Measurements from ENCODE around the gene MYO3B.

Gene MYO3B

GRCh38 chr2:170215021-170215420, 37.1 kb downstream of the MYO3B start:
- Histone ChIP-seq H3K36me3 (ENCODE audit: control insufficient read depth, insufficient read depth, low read length) (no peaks in the 10 kb centered on the region), H3K27me3 (ENCODE audit: control insufficient read depth, insufficient read depth, low read length) (no peaks in the 10 kb centered on the region), H3K9ac (ENCODE audit: low read depth, low read length) (no peak overlapping the region), H3K4me3 (ENCODE audit: low read depth, low read length) (peak overlapping the region; percentile 15), H3K9me3 (ENCODE audit: control insufficient read depth, insufficient read depth, low read length) (no peaks in the 10 kb centered on the region), H3K4me1 (ENCODE audit: control insufficient read depth, insufficient read depth, low read length) (peaks cover 30% of the 10 kb centered on the region)

DNA sequence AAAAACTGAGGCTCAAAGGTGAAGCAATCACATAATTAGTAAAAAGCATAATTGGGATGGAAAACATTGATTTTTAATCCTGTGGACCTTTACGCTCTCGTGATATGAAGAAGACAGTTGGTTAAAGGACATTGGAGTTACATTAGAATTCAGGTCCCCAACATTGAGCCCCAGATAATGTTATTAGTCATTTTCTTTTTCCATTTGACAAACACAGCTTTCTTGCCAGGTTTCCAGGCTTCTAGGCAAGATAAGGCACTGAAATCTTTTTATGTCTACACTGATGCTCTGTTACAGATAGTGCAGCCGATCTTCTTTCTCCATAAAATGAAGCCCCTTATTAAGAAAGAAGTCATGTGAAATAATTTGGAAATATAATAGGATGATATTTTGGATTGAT, 38.5 kb downstream of the MYO3B start:
- Histone ChIP-seq H3K36me3 (ENCODE audit: control insufficient read depth, insufficient read depth, low read length) (no peaks in the 10 kb centered on the region), H3K4me3 (ENCODE audit: low read depth, low read length) (no peak overlapping the region), H3K9me3 (ENCODE audit: control insufficient read depth, insufficient read depth, low read length) (no peaks in the 10 kb centered on the region), H3K9ac (ENCODE audit: low read depth, low read length) (no peak overlapping the region), H3K4me1 (ENCODE audit: control insufficient read depth, insufficient read depth, low read length) (peaks cover 30% of the 10 kb centered on the region), H3K27me3 (ENCODE audit: control insufficient read depth, insufficient read depth, low read length) (no peaks in the 10 kb centered on the region)

DNA sequence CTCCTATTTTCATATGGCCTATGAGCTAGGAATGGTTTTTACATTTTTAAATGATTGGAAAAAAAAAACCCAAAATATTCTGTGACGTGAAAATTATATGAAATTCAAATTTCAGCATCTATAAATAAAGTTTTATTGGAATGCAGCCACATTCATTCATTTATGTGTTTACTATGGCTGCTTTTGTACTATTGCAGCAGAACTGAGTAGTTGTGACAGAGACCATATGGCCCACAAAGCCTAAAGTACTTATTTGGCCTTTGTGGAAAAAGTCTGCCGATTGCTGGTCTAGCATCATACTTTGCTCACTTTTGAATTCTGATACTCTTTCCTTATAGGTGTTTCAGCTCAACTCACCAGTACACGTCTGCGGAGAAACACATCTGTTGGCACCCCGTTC, 39.0 kb downstream of the MYO3B start:
- Histone ChIP-seq H3K9me3 (ENCODE audit: control insufficient read depth, insufficient read depth, low read length) (no peaks in the 10 kb centered on the region), H3K4me3 (ENCODE audit: low read depth, low read length) (no peak overlapping the region), H3K27me3 (ENCODE audit: control insufficient read depth, insufficient read depth, low read length) (no peaks in the 10 kb centered on the region), H3K4me1 (ENCODE audit: control insufficient read depth, insufficient read depth, low read length) (peaks cover 30% of the 10 kb centered on the region), H3K36me3 (ENCODE audit: control insufficient read depth, insufficient read depth, low read length) (no peaks in the 10 kb centered on the region), H3K9ac (ENCODE audit: low read depth, low read length) (no peak overlapping the region)

GRCh38 chr2:170217778-170218251, 39.9 kb downstream of the MYO3B start:
- Histone ChIP-seq H3K36me3 (ENCODE audit: control insufficient read depth, insufficient read depth, low read length) (no peaks in the 10 kb centered on the region), H3K9ac (ENCODE audit: low read depth, low read length) (no peak overlapping the region), H3K27me3 (ENCODE audit: control insufficient read depth, insufficient read depth, low read length) (no peaks in the 10 kb centered on the region), H3K4me1 (ENCODE audit: control insufficient read depth, insufficient read depth, low read length) (peaks cover 29% of the 10 kb centered on the region), H3K4me3 (ENCODE audit: low read depth, low read length) (no peak overlapping the region), H3K9me3 (ENCODE audit: control insufficient read depth, insufficient read depth, low read length) (no peaks in the 10 kb centered on the region)

GRCh38 chr2:170218456-170218855, 40.5 kb downstream of the MYO3B start:
- no peaks in the 10 kb centered on the region for H3K9me3 ChIP-seq (ENCODE audit: control insufficient read depth, insufficient read depth, low read length)
- H3K9ac ChIP-seq (ENCODE audit: low read depth, low read length): no peak overlapping the region
- no peaks in the 10 kb centered on the region for H3K36me3 ChIP-seq (ENCODE audit: control insufficient read depth, insufficient read depth, low read length)
- no peak overlapping the region for H3K4me3 ChIP-seq (ENCODE audit: low read depth, low read length)
- no peaks in the 10 kb centered on the region for H3K27me3 ChIP-seq (ENCODE audit: control insufficient read depth, insufficient read depth, low read length)
- H3K4me1 ChIP-seq (ENCODE audit: control insufficient read depth, insufficient read depth, low read length): peaks cover 27% of the 10 kb centered on the region

DNA sequence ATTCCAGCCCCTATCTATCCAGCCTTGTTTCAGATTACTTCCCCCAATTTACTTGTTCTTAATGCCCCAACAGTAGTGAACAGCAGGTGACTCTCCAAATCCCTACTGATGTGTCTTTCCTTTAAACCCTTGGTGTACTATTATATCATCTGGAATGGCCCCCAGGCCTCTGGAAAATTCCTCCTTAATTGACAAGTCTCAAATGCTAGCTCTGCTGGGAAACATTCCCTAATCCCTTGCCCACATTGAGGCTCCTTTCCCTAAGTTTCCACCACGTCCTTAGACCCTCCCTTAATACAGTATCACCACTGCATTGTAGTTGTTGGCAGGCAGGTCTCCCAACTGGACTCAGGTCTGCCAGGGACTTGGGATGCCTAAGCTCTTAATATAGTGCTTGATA, 41.0 kb downstream of the MYO3B start:
- Histone ChIP-seq H3K27me3 (ENCODE audit: control insufficient read depth, insufficient read depth, low read length) (no peaks in the 10 kb centered on the region), H3K4me1 (ENCODE audit: control insufficient read depth, insufficient read depth, low read length) (peaks cover 23% of the 10 kb centered on the region), H3K4me3 (ENCODE audit: low read depth, low read length) (no peak overlapping the region), H3K36me3 (ENCODE audit: control insufficient read depth, insufficient read depth, low read length) (no peaks in the 10 kb centered on the region), H3K9me3 (ENCODE audit: control insufficient read depth, insufficient read depth, low read length) (no peaks in the 10 kb centered on the region), H3K9ac (ENCODE audit: low read depth, low read length) (no peak overlapping the region)

DNA sequence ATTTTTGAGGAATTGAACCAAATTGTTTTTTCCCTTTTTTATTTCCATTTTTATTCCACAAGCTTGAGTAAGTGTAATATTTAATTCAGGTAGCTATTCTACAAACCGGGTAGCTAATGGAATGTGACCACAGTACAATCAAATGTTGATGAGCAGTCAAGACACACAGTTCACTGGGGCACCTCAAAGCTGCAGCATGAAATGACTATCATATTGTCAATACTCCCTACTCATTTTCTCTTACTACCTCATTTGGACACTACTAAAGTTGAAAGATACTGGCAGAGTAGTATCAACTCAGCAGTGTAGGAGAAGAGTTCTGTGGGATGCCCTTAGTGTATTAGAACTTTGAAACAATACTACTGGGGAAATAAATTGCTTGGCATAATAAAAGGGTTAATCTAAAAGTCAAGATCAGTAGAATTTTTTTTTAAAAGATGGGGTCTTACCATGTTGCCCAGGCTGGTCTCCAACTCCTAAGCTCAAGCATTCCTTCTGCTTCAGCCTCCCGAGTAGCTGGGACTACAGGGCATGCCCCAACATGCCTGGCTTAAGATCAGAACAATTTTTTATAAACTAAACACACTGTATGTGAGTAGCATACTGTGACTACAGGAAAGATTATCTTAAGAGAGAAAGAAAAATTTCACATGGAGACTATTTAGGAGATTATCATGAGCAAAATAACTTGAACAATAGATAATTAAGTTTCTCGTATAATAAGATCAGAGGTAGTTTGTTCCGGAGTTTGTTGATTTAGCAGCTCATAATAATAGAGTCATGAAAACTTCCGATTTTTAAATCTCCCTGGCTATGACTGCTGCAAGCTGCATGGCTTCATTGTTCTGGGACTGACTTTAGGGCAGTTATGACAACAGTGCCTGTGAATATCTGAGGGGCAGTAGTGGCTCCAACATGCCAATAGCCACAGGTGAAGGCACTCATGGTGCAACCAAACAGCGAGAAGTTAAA, 43.7 kb downstream of the MYO3B start:
- Histone ChIP-seq H3K9me3 (ENCODE audit: control insufficient read depth, insufficient read depth, low read length) (no peaks in the 10 kb centered on the region), H3K27me3 (ENCODE audit: control insufficient read depth, insufficient read depth, low read length) (no peaks in the 10 kb centered on the region), H3K4me3 (ENCODE audit: low read depth, low read length) (no peak overlapping the region), H3K4me1 (ENCODE audit: control insufficient read depth, insufficient read depth, low read length) (peaks cover under 1% of the 10 kb centered on the region), H3K36me3 (ENCODE audit: control insufficient read depth, insufficient read depth, low read length) (no peaks in the 10 kb centered on the region), H3K9ac (ENCODE audit: low read depth, low read length) (no peak overlapping the region)

GRCh38 chr2:170222298-170222697, 44.4 kb downstream of the MYO3B start:
- no peak overlapping the region for H3K9ac ChIP-seq (ENCODE audit: low read depth, low read length)
- H3K9me3 ChIP-seq (ENCODE audit: control insufficient read depth, insufficient read depth, low read length): no peaks in the 10 kb centered on the region
- no peak overlapping the region for H3K4me3 ChIP-seq (ENCODE audit: low read depth, low read length)

GRCh38 chr2:170222842-170223241, 44.9 kb downstream of the MYO3B start:
- H3K4me1 ChIP-seq (ENCODE audit: control insufficient read depth, insufficient read depth, low read length): no peaks in the 10 kb centered on the region
- no peaks in the 10 kb centered on the region for H3K36me3 ChIP-seq (ENCODE audit: control insufficient read depth, insufficient read depth, low read length)
- no peak overlapping the region for H3K4me3 ChIP-seq (ENCODE audit: low read depth, low read length)
- no peaks in the 10 kb centered on the region for H3K27me3 ChIP-seq (ENCODE audit: control insufficient read depth, insufficient read depth, low read length)
- H3K9ac ChIP-seq (ENCODE audit: low read depth, low read length): no peak overlapping the region
- no peaks in the 10 kb centered on the region for H3K9me3 ChIP-seq (ENCODE audit: control insufficient read depth, insufficient read depth, low read length)

More at GRCh38 chr2:170222298-170222697, 44.4 kb downstream of the MYO3B start:
- Histone ChIP-seq H3K27me3 (ENCODE audit: control insufficient read depth, insufficient read depth, low read length) (no peaks in the 10 kb centered on the region), H3K4me1 (ENCODE audit: control insufficient read depth, insufficient read depth, low read length) (no peaks in the 10 kb centered on the region), H3K36me3 (ENCODE audit: control insufficient read depth, insufficient read depth, low read length) (no peaks in the 10 kb centered on the region)

DNA sequence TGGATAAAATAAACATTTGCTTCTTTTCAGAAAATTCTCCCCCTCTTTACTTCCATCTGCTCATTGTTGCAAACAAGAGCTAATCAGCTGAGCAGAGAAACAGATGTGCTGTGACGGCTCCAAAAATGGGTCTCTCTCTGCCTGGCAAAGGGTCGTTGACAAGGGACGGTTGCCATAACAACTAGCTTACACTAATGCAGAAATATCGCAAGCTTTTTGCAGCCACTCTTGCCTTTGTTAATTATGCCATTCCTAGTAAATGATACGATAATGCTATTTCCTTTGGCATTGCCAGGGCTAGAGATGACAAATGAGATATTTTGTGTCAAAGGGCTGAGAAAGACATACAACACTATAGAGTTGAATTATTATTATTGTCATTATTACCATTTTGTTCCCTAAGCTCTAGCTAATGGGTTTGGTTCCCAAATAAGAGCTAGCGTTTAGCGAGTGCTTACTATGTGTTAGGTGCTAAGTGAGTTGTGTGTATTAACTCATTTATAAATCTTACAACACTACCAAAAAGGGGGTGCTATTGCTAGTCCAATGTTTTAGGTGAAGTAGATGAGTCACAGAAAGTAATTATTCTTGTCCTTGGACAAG, 46.8 kb downstream of the MYO3B start:
- H3K36me3 ChIP-seq (ENCODE audit: control insufficient read depth, insufficient read depth, low read length): no peaks in the 10 kb centered on the region
- no peak overlapping the region for H3K4me3 ChIP-seq (ENCODE audit: low read depth, low read length)
- no peaks in the 10 kb centered on the region for H3K4me1 ChIP-seq (ENCODE audit: control insufficient read depth, insufficient read depth, low read length)
- H3K9me3 ChIP-seq (ENCODE audit: control insufficient read depth, insufficient read depth, low read length): no peaks in the 10 kb centered on the region
- no peak overlapping the region for H3K9ac ChIP-seq (ENCODE audit: low read depth, low read length)
- no peaks in the 10 kb centered on the region for H3K27me3 ChIP-seq (ENCODE audit: control insufficient read depth, insufficient read depth, low read length)

GRCh38 chr2:170226216-170226615, 48.3 kb downstream of the MYO3B start:
- Histone ChIP-seq H3K27me3 (ENCODE audit: control insufficient read depth, insufficient read depth, low read length) (no peaks in the 10 kb centered on the region), H3K9ac (ENCODE audit: low read depth, low read length) (no peak overlapping the region), H3K36me3 (ENCODE audit: control insufficient read depth, insufficient read depth, low read length) (no peaks in the 10 kb centered on the region), H3K4me1 (ENCODE audit: control insufficient read depth, insufficient read depth, low read length) (no peaks in the 10 kb centered on the region), H3K9me3 (ENCODE audit: control insufficient read depth, insufficient read depth, low read length) (no peaks in the 10 kb centered on the region), H3K4me3 (ENCODE audit: low read depth, low read length) (no peak overlapping the region)

DNA sequence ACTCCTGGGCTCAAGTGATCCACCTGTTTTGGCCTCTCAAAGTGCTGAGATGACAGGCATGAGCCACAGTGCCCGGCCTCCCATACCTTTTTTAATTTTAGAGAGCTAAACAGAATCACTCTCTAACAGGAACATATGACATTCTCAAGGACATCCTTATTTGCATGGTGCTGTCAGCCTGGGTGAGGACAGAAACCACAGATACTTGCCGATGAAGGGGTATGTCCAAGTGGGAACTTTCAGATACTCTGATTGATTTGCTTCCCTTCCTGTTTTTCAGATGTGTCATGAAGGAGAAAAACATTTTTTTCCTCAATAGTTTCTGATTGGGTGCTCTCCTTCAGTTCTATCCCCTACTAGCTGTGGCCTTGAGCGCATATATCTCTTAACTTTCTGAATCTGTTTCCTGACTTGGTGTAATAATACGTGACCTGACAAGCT, 49.6 kb downstream of the MYO3B start:
- Histone ChIP-seq H3K36me3 (ENCODE audit: control insufficient read depth, insufficient read depth, low read length) (no peaks in the 10 kb centered on the region), H3K4me3 (ENCODE audit: low read depth, low read length) (no peak overlapping the region), H3K9ac (ENCODE audit: low read depth, low read length) (no peak overlapping the region), H3K9me3 (ENCODE audit: control insufficient read depth, insufficient read depth, low read length) (no peaks in the 10 kb centered on the region), H3K4me1 (ENCODE audit: control insufficient read depth, insufficient read depth, low read length) (no peaks in the 10 kb centered on the region), H3K27me3 (ENCODE audit: control insufficient read depth, insufficient read depth, low read length) (no peaks in the 10 kb centered on the region)

Measured in iPS-15b (cell line).